ENCODE data around the gene B3GNT4.

GRCh38 chr12:122172262-122172939 is 31.1 kb upstream of the B3GNT4 start:
- TF ChIP-seq POLR2A (IDR thresholded peaks at IDR 0.05; ENCODE audit: low read depth, low read length) (no peak), TAF1 (IDR thresholded peaks at IDR 0.05; ENCODE audit: borderline replicate concordance, low read depth, low read length) (no peak), POLR2AphosphoS5 (IDR thresholded peaks at IDR 0.05; ENCODE audit: low read depth, low read length) (no peak)

Data from GM12892 (cell line).